CD1c-positive myeloid dendritic cell (primary cell): ENCODE results near the gene OSBPL1A.
"Not testable (repeated sequence)": the region's sequence is repeated elsewhere in the genome, so short reads cannot be mapped to it uniquely, and the experiment has no call there.

Source experiments
- DNase-seq: peaks from one replicate; pipeline ENCODE4 v3.0.0-alpha.2; 2016; ENCODE audit errors: extremely low spot score

OSBPL1A gene

DNA sequence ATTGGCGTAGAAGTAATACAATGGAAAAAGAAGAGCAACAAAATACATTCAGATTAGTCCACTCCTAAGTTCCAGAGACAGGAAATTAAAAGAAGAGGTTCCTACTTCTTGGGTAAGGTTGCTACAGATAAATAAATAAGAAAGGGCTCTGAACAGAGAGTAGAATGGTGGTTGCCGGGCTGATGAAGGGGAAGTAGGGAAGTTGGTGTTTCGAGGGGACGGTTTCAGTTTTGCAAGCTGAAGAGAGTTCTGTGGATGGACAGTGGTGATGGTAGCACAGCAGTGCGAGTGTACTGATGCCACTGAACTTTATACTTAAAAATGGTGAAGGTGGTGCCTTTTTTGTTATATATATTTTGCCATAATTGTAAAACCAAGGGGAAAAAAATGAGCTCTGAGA, 210.6 kb downstream of the OSBPL1A start:
- DNase-seq = no peak

DNA sequence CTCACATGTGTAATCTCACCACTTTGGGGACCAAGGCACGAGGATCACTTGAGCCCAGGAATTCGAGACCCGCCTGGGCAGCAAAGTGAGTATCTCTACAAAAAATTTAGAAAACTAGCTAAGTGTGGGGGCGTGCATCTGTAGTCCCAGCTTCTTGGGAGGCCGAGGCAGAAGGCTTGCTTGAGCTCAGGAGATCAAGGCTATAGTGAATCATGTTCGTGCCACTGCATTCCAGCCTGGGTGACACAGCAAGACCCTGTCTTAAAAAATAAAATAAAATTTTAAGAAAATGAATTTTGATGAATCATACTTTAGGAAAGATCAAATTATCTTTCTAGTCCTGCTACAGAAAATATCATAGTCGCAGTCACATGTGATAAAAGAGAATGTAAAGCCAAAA, 211.8 kb downstream of the OSBPL1A start:
- no peak for DNase-seq

DNA sequence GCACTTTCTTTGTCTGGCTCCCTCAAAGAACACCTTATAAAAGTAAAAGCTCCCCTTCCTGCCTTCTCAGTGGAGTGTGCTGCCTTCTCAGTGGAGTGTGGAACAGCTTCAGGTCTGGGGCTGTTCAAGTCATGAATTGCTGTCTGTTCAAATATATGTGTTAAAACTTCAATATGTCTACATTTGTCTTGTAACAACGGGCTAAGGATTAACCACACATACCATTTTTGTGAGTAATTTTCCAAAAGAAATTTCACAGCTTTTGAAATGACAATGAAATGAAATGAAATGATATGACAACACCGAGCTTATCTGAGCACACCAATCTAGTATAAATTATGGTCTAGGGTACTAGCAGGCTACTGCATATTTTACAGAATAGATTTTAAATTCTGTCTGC, 215.8 kb downstream of the OSBPL1A start:
- DNase-seq = no peak

DNA sequence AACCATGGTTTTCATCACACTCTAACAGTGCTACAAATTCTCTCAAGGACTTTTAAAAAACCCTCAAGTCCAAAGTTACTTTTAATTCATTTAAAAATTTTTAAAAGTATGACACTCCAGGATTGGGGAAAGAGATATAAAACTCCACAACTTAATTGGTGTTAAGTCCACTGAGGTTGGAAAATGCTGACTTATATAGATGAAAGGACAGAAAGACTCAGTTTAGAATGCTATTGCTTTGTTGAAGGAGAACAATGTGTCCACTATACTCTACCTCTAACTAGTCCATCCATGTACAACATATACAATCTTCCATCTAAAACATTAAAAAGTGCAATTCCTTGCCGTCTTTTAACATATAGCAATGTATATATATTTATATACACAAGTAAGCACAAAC, 217.6 kb downstream of the OSBPL1A start:
- DNase-seq = no peak

DNA sequence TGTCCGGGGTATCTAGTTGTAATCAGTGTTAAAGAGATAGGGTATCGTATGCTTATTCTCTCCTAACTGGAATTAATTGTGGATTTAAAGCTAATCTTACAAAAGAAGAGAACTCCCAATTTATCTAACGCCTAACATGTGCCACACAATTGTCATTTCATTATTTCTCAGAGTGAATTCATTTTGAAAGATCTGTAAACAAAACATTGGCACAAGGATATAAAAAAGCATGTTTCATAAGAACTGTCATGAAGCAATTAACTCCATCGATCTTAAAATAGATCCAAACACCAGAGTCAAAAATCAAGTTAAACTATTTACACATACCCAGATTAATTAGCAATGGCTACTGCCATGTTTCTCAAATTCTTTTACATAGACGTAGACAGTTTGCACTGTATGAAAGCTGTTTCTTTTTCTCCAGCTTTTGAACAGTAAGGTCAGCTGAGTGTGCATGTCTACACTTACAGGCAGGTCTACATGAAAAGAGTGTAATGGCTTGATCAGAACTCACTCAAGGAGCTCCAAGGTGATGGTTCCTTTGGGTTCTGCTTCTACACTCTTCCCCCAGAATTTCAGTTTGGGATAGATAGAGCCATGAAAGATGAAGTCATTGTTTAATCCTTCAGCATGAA, 220.0 kb downstream of the OSBPL1A start:
- DNase-seq = no peak

DNA sequence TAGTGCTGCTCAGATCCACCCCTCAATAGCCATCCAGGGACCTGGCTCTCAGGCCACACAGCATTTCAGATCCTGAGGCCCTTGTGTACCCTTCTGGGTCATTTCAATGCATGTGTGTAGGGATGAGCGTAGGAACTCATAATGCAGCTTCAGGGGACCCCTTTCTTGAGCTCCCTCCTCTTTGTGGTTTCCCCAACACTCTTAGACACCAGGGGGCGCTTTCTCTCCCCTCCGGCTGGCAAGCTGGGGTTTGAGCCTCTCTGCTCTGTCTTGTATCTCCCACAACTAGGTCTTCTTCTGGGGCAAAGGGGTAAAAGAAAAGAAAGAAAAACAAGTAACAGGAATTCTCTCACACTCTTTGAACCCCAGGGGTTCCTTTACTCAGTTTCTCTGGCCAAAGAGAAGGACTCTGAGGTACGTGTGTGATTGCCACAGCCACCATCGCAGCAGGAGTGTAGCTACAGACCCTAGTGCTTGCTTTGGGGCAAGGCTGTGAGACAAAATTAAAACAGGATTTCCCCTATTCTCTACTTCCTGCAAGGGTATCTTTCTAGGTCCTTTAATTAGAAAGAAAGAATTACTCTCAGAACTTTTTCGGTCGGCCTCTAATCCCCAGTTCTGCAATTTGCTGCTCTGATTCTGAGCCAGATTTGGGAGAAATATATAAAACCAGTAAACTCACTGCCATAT, 220.8 kb downstream of the OSBPL1A start:
- peak; percentile 40 for DNase-seq

DNA sequence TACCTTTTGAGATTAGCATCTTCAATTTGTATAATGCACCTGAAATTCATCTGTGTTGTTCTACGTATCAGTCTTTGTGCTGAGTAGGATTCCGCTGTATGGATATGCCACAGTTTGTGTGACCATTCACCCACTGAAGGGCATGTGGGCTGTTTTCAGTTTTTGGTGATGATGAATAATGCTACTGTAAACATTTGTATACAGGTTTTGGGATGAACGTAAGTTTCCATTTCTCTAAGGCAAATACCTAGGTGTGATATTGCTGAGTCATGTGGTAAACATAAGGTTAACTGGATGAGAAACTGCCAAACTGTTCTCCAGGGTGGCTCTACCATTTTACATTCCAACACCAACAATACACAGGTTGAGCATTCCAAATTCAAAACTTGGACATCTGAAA, 223.6 kb downstream of the OSBPL1A start:
- DNase-seq = no peak

DNA sequence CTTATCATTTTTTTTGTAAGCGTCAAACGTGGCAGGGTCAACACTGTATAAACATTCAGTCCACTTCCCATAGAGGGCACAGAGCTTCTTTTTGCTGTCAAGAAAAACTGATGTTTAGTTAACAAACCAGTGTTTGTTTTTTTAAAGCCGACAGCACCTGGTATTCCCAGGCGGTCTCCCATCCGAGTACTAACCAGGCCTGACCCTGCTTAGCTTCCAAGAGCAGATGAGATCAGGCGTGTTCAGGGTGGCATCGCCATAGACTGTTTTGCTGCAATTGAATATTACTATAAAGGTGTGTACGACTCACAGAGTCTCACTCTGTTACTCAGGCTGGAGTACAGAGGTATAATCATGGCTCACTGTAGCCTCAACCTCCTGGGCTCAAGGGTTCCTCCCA, 227.3 kb downstream of the OSBPL1A start:
- DNase-seq = no peak

DNA sequence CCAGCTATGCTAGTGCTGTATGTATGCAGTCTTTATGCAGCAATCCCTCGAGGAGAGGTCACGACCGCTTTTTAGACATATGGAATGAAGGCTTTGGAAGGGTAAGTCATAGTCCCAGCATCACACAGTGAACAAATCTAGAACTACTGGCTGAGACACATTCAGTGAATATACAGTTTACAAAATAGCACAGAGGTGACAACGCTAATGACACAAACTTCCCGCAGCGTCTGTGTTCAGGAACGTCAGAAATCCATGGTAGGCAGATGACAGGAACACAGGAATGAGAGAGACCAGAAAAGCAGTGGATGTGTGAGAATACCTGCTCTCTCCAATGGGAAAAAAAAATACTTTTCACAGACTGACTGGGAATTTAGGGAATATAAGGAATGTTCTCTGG, 229.1 kb downstream of the OSBPL1A start:
- DNase-seq = no peak

DNA sequence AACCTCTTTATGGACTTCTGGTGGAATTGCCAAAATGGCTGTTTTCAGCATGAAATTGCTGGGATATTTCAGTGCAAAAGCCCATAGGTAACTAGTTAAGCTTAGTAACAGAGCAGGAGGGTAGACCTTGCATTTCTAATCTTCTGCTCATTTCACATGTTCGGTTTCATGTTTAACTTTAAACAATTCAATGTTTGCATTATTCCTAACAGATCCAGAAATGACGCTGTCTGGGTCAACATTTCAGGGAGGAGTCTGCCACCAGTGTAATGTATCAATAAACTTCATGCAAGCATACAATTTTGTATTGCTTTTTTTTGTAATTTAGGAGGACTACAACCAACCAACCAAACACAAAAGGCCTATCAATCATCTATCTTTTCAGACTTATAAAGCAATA, 236.3 kb downstream of the OSBPL1A start:
- no peak for DNase-seq

DNA sequence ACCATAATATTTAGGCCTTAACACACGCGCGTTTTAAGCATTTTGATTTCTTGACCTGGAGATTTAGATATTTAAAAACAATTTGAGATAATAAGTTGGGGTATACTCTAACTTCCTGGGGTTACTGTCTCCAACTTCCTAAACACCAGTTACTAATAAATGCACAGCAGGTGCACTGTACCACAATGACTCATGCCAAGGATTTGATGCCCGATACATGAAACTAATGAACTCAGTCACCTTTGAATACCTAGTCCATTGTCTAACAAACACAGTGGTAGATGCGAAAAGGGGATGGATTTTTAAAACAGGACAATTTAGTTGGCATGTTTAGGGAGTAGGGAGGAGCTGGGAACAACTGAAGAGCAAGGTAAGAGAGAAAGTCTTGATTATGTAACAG, 237.5 kb downstream of the OSBPL1A start:
- no peak for DNase-seq

DNA sequence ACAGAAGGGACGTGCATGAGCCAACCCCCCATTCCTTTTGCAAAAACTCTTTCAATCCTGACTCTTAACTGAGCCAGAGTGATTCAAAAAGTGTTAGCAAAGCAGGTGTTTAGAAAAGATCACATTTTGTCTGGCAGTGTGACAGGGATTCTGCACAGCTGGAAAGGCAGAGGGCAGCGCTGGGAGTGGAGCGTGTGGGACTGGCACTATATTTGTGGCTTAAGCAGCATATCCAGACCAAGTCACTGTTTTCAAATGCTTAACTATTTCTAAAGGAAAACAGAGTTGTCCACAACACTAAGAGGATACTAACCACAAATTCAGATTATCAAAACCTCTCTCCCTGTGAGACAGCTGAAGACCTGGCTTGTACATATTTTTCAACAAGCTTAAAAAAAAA, 239.8 kb downstream of the OSBPL1A start:
- no peak for DNase-seq

DNA sequence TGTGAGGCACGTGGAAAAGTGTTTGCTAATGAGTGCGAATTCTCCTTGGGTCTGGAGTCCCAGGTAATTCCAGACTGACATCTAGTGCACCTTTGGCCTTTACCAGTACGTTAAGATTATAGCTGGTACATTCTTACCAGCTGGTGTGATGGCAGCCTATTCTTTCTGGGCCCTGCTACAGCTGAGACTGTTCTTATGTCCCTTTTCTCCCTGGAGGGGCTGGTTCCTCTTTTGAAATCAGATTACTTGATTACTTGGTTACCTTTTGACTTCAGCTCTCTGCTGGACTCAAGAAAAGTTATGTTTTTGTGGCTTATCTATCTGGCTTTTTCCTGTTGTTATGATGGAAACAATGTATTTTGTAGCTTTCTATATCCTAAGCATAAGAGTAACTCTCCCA, 244.2 kb downstream of the OSBPL1A start:
- DNase-seq = no peak

DNA sequence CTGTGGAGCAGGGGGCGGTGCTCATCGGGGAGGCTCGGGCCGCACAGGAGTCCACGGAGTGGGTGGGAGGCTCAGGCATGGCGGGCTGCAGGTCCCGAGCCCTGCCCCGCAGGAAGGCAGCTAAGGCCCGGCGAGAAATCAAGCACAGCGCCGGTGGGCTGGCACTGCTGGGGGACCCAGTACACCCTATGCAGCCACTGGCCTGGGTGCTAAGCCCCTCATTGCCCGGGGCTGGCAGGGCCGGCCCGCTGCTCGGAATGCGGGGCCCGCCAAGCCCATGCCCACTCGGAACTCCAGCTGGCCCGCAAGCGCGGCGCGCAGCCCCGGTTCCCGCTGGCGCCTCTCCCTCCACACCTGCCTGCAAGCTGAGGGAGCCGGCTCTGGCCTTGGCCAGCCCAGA, 248.0 kb downstream of the OSBPL1A start:
- DNase-seq = not testable (repeated sequence)

DNA sequence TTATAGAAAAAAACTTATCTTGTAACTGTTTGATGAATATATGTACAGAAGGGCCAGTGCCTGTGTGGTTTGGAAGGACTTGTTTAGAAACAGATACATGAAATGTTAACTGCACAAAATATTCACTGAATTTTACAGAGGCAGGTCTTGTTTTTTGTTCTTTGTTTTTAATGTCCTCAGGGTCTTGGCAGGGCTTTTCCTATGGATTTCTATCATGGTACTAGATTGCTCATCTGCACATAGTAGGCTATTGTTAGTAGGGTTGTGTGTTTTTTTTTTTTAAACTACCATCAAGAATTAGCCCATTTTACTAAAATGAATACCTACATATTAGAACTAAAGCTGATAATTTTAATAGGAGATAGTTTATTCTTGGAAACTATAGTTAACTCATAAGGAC, 255.2 kb downstream of the OSBPL1A start:
- no peak for DNase-seq

DNA sequence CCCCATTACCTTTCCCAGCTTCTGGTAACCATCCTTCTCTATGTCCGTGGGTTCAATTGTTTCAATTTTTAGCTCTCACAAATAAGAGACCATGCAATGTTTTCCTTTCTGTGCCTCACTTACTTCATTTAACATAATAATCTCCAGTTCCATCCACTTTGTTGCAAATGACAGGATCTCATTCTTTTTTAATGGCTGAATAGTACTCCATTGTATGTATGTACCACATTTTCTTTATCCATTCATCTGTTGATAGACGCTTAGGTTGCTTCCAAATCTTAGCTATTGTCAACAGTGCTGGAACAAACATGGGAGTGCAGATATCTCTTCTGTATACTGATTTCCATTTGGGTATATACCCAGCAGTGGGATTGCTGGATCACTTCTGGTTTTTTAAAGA, 256.9 kb downstream of the OSBPL1A start:
- no peak for DNase-seq

DNA sequence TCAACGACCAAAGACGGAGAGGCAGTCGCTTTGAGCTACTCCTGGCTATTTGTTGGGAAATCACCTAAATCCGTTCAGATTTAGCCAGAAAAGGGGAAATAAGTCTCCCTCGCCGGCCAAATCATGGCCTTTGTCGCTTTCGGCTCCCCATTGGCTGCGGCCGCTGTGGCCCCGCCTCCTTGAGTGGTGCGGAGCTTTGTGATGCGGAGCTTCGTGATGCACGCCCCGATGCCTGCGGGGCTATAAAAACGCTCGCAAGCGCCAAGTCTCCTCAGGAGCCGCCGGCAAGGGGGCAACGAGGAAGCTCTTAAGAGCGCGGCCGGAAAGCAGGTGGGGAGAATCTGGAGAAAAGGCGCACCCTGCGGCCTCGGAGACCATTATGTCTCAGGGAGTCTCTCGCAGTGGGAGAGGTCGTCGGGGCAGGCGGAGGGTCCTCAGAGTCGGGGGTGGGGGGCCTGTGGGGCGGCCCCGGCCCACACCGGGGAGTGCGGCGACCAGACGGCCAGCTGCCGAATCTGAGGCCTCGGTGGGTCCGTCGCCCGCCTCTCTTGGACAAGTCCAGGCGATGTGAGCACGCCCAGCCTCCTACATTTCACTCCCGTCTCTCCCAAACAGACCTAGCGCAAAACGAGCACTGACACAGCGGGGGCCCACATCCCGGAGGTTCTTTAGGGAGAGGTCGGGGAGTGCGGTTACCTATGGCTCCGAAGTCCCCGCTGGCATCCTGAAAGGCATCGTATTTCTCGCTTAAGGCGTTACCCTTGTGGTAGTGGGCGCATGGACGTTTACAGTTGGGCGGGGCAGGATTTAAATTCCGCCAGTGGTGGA, 258.6 kb downstream of the OSBPL1A start, which contains the start of gene CABYR:
Gene CABYR, plus strand, starts transcription at position 274 of the 828 bp plus-strand sequence. CDS start 4,053 bp downstream, outside the sequence.
- peak; percentile 93 for DNase-seq

DNA sequence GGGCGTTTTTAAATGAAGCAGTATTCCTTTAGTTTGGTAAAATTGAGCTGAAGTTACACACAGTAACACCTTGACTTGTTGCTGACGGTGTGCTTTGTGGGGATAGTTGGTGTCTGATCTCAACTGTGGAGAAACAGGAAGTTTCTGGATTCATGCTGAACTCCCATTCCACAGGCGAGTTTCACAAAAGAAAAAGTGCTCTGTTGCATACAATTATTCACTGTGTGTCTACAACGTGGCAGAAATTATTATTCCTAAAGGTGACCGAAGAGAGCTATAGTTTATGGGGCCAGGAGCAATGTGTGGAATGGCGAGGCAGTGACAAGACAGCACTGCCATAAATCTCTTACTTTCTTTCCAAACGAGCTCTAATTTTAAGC, 259.2 kb downstream of the OSBPL1A start:
- peak; percentile 46 for DNase-seq

DNA sequence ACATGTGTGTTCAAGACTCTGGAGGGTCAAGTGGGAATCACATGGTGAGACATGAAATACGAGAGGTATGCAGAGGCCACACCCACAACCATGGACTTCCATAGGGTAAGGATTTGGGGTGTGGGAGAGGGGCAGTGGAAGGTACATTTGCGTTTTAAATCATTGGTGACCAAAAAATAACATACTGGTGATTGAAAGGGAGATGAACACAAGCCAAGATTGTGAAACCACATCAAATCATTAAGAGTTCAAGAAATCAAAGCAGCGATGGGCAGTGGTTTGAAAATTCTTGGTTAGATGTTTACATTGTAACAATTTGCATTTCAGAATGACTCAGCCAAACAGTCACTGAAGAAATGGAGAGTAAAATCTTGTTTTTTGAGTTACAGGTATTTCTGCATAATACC, 260.7 kb downstream of the OSBPL1A start:
- DNase-seq = no peak

DNA sequence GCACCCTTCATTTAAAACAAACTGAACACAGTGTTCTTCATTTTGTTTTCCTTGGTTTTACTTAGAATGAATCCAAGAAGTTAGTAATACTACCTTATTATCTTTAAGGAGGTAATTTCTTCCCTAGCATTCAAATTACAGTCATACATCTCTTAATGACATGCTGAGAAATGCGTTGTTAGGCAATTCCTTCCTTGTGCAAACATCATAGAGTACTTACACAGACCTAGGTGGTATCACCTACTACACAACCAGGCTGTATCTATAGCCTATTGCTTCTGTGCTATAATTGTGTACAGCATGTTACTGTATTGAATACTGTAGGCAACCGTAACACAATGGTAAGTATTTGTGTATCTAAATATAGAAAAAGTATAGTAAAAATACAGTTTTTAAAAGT, 267.1 kb downstream of the OSBPL1A start:
- no peak for DNase-seq

DNA sequence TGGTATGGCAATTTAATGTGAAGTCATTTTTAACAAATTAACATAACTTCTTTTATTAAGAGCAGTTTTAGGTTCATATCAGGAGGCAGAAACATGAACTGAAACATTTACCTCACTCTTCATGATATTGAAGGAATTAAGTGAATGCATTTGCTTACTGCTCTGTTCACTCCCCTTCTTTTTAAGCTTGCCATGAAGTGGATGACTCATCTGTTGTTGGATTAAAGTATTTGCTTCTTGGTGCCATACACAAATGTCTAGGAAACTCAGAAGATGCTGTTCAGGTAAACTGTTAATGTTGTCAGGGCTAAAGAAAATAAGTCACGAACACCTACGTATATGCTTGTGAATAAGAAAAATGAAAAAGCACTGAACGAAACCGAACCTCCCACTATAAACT, 268.9 kb downstream of the OSBPL1A start:
- no peak for DNase-seq

DNA sequence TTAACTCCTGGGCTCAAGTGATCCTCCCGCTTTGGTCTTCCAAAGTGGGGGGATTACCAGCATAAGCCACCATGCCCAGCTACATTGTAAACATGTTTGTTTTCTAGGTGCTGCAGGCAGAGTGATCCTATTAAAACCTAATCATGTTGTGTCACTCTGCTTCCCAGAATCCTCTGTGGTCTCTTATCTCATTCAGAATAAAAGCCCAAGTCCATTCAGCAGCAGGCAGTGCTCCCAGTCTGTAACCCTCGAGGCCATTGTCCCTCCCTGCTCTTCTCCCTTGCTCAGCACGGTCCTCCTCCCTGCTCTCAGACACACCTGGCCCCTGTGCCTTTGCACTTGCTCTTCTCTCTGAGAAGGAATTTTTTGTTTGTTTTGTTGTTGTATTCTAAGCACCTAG, 269.9 kb downstream of the OSBPL1A start:
- DNase-seq = no peak
